Measurements from ENCODE around the gene WDR72. TPM values are rescaled to one million over a fixed set of nuclear protein-coding genes. Genes with fewer than 3 reads are reported as not detected.
"Not testable (repeated sequence)": the region's sequence is repeated elsewhere in the genome, so short reads cannot be mapped to it uniquely, and the experiment has no call there.

The WDR72 gene
- total RNA-seq, 1 donor from 2014 or later, result under 0.01 TPM

DNA sequence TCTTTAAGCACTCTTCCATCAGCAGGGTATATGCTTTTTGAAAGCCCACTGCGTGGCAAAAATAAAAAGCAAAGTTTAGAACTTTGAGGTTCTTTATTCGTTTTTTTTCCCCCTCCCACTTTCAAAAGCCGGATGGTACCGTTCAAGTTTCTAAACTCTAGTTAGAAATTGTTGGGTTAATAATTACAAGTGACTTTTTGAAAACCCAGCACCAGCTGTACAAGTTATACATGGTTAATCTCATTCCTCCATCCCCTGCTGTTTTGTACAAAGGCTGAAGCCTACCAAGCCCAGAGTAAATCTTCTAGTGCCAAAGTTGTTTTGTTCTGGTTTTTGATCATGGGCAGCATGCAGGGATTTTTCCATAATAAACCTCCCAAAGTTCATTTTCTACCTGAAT lies 48.6 kb downstream of the WDR72 start:
- Histone ChIP-seq H3K9ac (ENCODE audit: low read depth in 1 of 3, low read length in 3 of 3) (no peak overlapping the region), H3K4me1 (ENCODE audit: control insufficient read depth in 3 of 3, insufficient read depth in 3 of 3, low read length in 3 of 3) (no peaks in the 10 kb centered on the region), H3K36me3 (ENCODE audit: control insufficient read depth in 3 of 3, insufficient read depth in 3 of 3, low read length in 3 of 3) (no peaks in the 10 kb centered on the region), H3K9me3 (ENCODE audit: control insufficient read depth in 3 of 3, low read length in 3 of 3) (no peaks in the 10 kb centered on the region), H3K27ac (ENCODE audit: low read depth, low read length) (no peak overlapping the region), H3K4me3 (ENCODE audit: low read length in 3 of 3) (no peak overlapping the region), H3K27me3 (ENCODE audit: control insufficient read depth in 3 of 3, insufficient read depth in 3 of 3, low read length in 3 of 3) (peaks cover 0 to 4% (median 0%) of the 10 kb centered on the region in 3 donors)

DNA sequence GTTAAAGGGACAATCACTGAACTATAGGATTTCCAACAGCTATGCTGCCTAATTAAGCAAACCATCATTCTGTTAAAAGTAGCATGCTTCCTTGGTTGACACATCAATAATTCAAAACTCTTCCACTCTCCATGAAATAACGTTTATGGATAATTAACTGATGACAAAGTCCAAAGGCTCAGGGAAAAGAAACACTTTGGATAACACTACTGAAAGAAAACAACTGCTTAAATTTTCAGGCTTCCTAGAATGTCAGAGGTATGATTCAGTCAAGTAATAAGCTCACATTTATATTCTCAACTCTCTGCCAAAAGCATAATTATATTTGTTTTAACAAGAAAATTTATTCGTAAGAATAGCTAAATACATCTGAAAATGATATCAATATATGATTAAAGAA lies 49.6 kb downstream of the WDR72 start:
- Histone ChIP-seq H3K4me3 (ENCODE audit: low read length in 3 of 3) (no peak overlapping the region), H3K27ac (ENCODE audit: low read depth, low read length) (no peak overlapping the region), H3K9me3 (ENCODE audit: control insufficient read depth in 3 of 3, low read length in 3 of 3) (no peaks in the 10 kb centered on the region), H3K4me1 (ENCODE audit: control insufficient read depth in 3 of 3, insufficient read depth in 3 of 3, low read length in 3 of 3) (no peaks in the 10 kb centered on the region), H3K36me3 (ENCODE audit: control insufficient read depth in 3 of 3, insufficient read depth in 3 of 3, low read length in 3 of 3) (no peaks in the 10 kb centered on the region), H3K9ac (ENCODE audit: low read depth in 1 of 3, low read length in 3 of 3) (no peak overlapping the region), H3K27me3 (ENCODE audit: control insufficient read depth in 3 of 3, insufficient read depth in 3 of 3, low read length in 3 of 3) (peaks cover 0 to 4% (median 0%) of the 10 kb centered on the region in 3 donors)

DNA sequence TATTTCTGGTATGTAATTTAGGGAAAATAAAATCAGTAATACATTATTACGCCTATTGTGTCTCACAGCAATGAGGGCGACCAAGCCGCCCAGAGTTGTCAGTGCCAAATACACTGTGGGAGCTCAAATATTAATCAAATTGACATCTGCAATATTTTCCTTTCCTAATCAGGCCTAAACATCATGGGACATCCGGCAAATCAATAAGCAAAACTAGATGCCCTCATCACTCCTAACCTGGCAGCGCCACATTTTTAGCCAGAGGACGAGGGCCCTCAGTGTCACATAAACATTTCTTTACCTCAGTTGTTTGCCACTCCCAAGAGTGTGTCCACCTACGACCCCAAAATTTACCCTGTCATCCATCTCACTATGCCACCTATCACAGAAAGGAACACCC lies 64.1 kb downstream of the WDR72 start:
- Histone ChIP-seq H3K27ac (ENCODE audit: low read depth, low read length) (no peak overlapping the region), H3K9ac (ENCODE audit: low read depth in 1 of 3, low read length in 3 of 3) (no peak overlapping the region), H3K27me3 (ENCODE audit: control insufficient read depth in 3 of 3, insufficient read depth in 3 of 3, low read length in 3 of 3) (no peaks in the 10 kb centered on the region), H3K36me3 (ENCODE audit: control insufficient read depth in 3 of 3, insufficient read depth in 3 of 3, low read length in 3 of 3) (no peaks in the 10 kb centered on the region), H3K4me1 (ENCODE audit: control insufficient read depth in 3 of 3, insufficient read depth in 3 of 3, low read length in 3 of 3) (no peaks in the 10 kb centered on the region), H3K9me3 (ENCODE audit: control insufficient read depth in 3 of 3, low read length in 3 of 3) (no peaks in the 10 kb centered on the region), H3K4me3 (ENCODE audit: low read length in 3 of 3) (no peak overlapping the region)

DNA sequence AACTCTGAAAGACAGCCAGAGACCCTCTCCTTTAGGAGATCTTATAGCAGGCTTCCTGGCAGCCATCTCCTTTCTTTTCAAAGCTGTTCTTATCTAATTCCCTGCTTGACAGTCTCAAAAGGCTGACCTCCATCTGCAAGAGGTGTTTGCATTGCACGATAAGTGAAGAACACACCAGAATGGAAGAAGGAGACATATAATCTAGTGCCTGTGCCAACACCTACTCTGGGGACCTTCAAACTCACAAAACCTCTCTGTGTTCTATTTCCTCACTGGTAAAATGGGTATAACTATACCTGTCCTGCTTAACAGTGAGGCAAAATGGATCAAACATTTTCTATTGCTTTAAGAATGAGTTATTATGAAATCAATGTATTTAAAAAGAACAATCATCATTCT lies 65.0 kb downstream of the WDR72 start:
- Histone ChIP-seq H3K9ac (ENCODE audit: low read depth in 1 of 3, low read length in 3 of 3) (no peak overlapping the region), H3K4me3 (ENCODE audit: low read length in 3 of 3) (no peak overlapping the region), H3K36me3 (ENCODE audit: control insufficient read depth in 3 of 3, insufficient read depth in 3 of 3, low read length in 3 of 3) (no peaks in the 10 kb centered on the region), H3K4me1 (ENCODE audit: control insufficient read depth in 3 of 3, insufficient read depth in 3 of 3, low read length in 3 of 3) (no peaks in the 10 kb centered on the region), H3K27me3 (ENCODE audit: control insufficient read depth in 3 of 3, insufficient read depth in 3 of 3, low read length in 3 of 3) (no peaks in the 10 kb centered on the region), H3K9me3 (ENCODE audit: control insufficient read depth in 3 of 3, low read length in 3 of 3) (no peaks in the 10 kb centered on the region), H3K27ac (ENCODE audit: low read depth, low read length) (no peak overlapping the region)

DNA sequence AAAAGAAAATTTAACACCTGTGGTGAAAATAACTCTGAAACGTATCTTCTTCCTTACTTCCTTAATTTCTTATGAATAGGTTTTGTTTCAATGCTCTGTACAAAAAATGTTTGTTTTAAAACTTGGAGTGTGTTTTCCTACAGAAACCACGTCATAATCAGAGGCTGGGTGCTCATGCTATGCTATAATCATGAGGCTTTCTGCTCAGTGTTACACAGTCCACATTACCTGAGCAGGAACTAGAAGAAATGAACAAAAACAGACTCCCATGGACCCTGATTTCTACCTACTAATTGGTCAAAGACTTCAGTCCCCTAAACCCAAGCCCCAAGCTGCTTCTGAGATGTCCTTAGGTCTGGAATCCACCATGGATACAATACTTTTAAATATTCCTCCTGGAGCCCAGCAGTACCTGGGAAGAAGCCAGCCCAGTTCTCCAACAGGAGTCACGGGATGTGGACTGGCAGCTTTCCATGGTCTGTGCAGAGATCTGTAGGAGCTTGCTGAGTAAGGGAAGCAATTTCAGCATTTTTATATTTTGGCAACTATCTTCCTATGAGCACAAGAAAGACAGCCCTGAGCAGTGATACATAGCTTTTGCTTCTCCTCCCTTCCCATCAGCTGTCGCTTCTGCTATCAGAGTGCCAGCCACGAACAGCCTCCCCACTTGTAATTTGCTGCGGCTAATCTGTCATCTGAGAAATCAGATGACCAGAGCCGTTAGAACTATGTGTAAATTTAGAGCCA lies 65.6 kb downstream of the WDR72 start:
- no peak overlapping the region for H3K9ac ChIP-seq (ENCODE audit: low read depth in 1 of 3, low read length in 3 of 3)
- H3K4me1 ChIP-seq (ENCODE audit: control insufficient read depth in 3 of 3, insufficient read depth in 3 of 3, low read length in 3 of 3), result no peaks in the 10 kb centered on the region
- H3K27me3 ChIP-seq (ENCODE audit: control insufficient read depth in 3 of 3, insufficient read depth in 3 of 3, low read length in 3 of 3), result no peaks in the 10 kb centered on the region
- no peak overlapping the region for H3K4me3 ChIP-seq (ENCODE audit: low read length in 3 of 3)
- H3K9me3 ChIP-seq (ENCODE audit: control insufficient read depth in 3 of 3, low read length in 3 of 3), result no peaks in the 10 kb centered on the region
- no peak overlapping the region for H3K27ac ChIP-seq (ENCODE audit: low read depth, low read length)
- no peaks in the 10 kb centered on the region for H3K36me3 ChIP-seq (ENCODE audit: control insufficient read depth in 3 of 3, insufficient read depth in 3 of 3, low read length in 3 of 3)

DNA sequence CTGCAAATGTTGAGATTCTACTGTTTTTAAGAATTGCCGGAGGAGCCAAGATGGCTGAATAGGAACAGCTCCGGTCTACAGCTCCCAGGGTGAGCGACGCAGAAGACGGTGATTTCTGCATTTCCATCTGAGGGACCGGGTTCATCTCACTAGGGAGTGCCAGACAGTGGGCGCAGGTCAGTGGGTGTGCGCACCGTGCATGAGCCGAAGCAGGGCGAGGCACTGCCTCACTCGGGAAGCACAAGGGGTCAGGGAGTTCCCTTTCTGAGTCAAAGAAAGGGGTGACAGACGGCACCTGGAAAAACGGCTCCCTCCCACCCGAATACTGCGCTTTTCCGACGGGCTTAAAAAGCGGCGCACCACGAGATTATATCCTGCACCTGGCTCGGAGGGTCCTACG lies 75.3 kb downstream of the WDR72 start:
- not testable (repeated sequence) for H3K4me1 ChIP-seq (ENCODE audit: control insufficient read depth in 3 of 3, insufficient read depth in 3 of 3, low read length in 3 of 3); H3K9me3 ChIP-seq (ENCODE audit: control insufficient read depth in 3 of 3, low read length in 3 of 3); H3K27me3 ChIP-seq (ENCODE audit: control insufficient read depth in 3 of 3, insufficient read depth in 3 of 3, low read length in 3 of 3); H3K36me3 ChIP-seq (ENCODE audit: control insufficient read depth in 3 of 3, insufficient read depth in 3 of 3, low read length in 3 of 3); H3K4me3 ChIP-seq (ENCODE audit: low read length in 3 of 3); H3K27ac ChIP-seq (ENCODE audit: low read depth, low read length); H3K9ac ChIP-seq (ENCODE audit: low read depth in 1 of 3, low read length in 3 of 3)

DNA sequence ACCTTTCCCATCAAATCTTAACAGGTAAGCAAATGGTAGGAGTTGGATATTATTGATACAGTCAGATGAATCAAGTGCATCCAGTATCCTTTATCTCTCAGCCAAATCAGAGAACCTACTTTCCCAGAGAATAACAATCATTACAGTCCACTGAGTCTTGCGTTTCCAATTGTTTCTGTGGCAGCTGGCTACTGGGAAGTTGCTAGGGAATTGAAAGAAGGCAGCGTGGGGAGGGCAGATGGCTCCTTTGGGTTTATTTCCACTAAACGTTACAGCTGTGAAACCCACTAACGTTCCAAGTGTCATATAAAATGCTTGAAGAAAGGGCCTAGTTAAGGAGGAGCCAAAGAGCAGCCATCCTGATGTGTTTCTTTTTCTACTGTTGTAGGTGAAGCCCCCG lies 78.4 kb downstream of the WDR72 start:
- Histone ChIP-seq H3K36me3 (ENCODE audit: control insufficient read depth in 3 of 3, insufficient read depth in 3 of 3, low read length in 3 of 3) (no peaks in the 10 kb centered on the region), H3K27ac (ENCODE audit: low read depth, low read length) (no peak overlapping the region), H3K9ac (ENCODE audit: low read depth in 1 of 3, low read length in 3 of 3) (no peak overlapping the region), H3K27me3 (ENCODE audit: control insufficient read depth in 3 of 3, insufficient read depth in 3 of 3, low read length in 3 of 3) (no peaks in the 10 kb centered on the region), H3K4me1 (ENCODE audit: control insufficient read depth in 3 of 3, insufficient read depth in 3 of 3, low read length in 3 of 3) (no peaks in the 10 kb centered on the region), H3K9me3 (ENCODE audit: control insufficient read depth in 3 of 3, low read length in 3 of 3) (no peaks in the 10 kb centered on the region), H3K4me3 (ENCODE audit: low read length in 3 of 3) (no peak overlapping the region)

DNA sequence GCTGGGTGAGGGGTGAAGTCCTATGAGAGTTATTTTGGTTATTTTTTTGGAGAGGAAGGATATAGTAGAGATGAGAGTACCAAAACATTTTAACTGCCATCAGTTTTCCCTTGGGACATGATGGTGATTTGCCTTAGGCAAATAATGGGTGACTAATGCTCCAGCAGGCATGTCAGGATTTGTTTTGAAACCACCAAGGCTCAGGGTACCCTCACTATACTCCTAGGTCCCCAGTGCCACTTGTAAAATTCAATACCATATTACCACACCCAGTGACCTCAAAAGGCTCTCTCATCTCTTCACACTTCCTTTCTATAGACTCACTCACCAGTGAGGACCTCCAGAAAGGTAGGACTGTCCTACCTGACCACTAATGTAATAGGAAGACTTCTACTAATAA lies 83.6 kb downstream of the WDR72 start:
- no peak overlapping the region for H3K9ac ChIP-seq (ENCODE audit: low read depth in 1 of 3, low read length in 3 of 3)
- no peak overlapping the region for H3K27ac ChIP-seq (ENCODE audit: low read depth, low read length)
- H3K36me3 ChIP-seq (ENCODE audit: control insufficient read depth in 3 of 3, insufficient read depth in 3 of 3, low read length in 3 of 3), result no peaks in the 10 kb centered on the region
- no peaks in the 10 kb centered on the region for H3K9me3 ChIP-seq (ENCODE audit: control insufficient read depth in 3 of 3, low read length in 3 of 3)
- H3K27me3 ChIP-seq (ENCODE audit: control insufficient read depth in 3 of 3, insufficient read depth in 3 of 3, low read length in 3 of 3), result no peaks in the 10 kb centered on the region
- H3K4me1 ChIP-seq (ENCODE audit: control insufficient read depth in 3 of 3, insufficient read depth in 3 of 3, low read length in 3 of 3), result peaks cover 0 to 2% (median 0%) of the 10 kb centered on the region in 3 donors
- no peak overlapping the region for H3K4me3 ChIP-seq (ENCODE audit: low read length in 3 of 3)

DNA sequence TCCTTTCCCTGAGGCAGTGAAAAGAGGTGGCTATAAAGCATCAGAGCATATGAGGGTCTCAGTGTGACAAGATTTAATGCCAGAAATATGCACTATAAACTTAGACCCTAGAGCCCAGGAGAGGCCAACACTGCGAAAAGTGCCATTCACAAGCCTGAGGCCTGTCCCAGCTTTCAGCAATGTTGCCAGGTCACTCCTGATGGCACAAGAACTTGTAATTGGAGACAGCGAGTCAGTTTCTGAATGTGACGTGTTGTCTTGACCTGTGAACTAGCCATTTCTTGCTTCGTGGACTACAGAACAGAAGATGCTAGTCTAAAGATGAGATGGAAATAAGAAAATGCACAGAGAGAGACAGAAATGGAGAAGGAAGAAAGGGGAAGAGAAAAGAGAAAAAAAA lies 87.9 kb downstream of the WDR72 start:
- Histone ChIP-seq H3K9me3 (ENCODE audit: control insufficient read depth in 3 of 3, low read length in 3 of 3) (no peaks in the 10 kb centered on the region), H3K27me3 (ENCODE audit: control insufficient read depth in 3 of 3, insufficient read depth in 3 of 3, low read length in 3 of 3) (no peaks in the 10 kb centered on the region), H3K9ac (ENCODE audit: low read depth in 1 of 3, low read length in 3 of 3) (no peak overlapping the region), H3K27ac (ENCODE audit: low read depth, low read length) (no peak overlapping the region), H3K4me3 (ENCODE audit: low read length in 3 of 3) (no peak overlapping the region), H3K36me3 (ENCODE audit: control insufficient read depth in 3 of 3, insufficient read depth in 3 of 3, low read length in 3 of 3) (no peaks in the 10 kb centered on the region), H3K4me1 (ENCODE audit: control insufficient read depth in 3 of 3, insufficient read depth in 3 of 3, low read length in 3 of 3) (peaks cover 0 to 2% (median 0%) of the 10 kb centered on the region in 3 donors)

DNA sequence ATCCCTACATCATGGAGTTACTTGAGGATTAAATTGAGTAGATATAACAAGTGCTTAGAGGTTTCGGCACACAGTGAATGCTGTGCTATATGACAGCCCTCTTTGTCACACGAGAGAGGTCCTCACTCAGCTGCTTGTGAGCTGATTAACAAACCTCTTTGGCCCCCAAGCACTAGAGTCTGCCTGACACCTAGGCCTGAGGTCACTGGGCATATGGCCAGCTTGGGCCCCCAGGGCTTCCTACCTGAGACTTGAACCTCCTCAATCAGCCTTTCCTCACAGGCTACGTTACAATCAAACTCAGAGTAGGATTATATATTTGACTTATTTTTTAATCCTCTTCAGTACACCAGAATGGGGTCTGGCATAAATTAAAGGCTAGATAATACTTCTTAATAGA lies 88.8 kb downstream of the WDR72 start:
- Histone ChIP-seq H3K27ac (ENCODE audit: low read depth, low read length) (no peak overlapping the region), H3K4me3 (ENCODE audit: low read length in 3 of 3) (no peak overlapping the region), H3K36me3 (ENCODE audit: control insufficient read depth in 3 of 3, insufficient read depth in 3 of 3, low read length in 3 of 3) (no peaks in the 10 kb centered on the region), H3K9me3 (ENCODE audit: control insufficient read depth in 3 of 3, low read length in 3 of 3) (no peaks in the 10 kb centered on the region), H3K4me1 (ENCODE audit: control insufficient read depth in 3 of 3, insufficient read depth in 3 of 3, low read length in 3 of 3) (peaks cover 0 to 2% (median 0%) of the 10 kb centered on the region in 3 donors), H3K9ac (ENCODE audit: low read depth in 1 of 3, low read length in 3 of 3) (no peak overlapping the region), H3K27me3 (ENCODE audit: control insufficient read depth in 3 of 3, insufficient read depth in 3 of 3, low read length in 3 of 3) (no peaks in the 10 kb centered on the region)

All from skeletal muscle tissue (tissue), 4 donors.